WTC11 (cell line): ENCODE results near the gene ZNF672.

ENCODE experiments used
- JUN ChIP-seq: sonication (generic); formaldehyde crosslinking; IDR thresholded peaks from 2 replicates; pipeline ENCODE4 v1.8.0; 2023; ENCODE audit warnings: mild to moderate bottlenecking, missing genetic modification reagents
- RORB ChIP-seq: fragments of 250-450 bp; sonication (Bioruptor Pico); IDR thresholded peaks from 2 replicates; pipeline ENCODE4 v1.9.0; 2021; ENCODE audit warnings: mild to moderate bottlenecking
- ZNF219 ChIP-seq: sonication (generic); formaldehyde crosslinking; IDR thresholded peaks from 2 replicates; pipeline ENCODE4 v1.8.0; 2023; ENCODE audit warnings: missing genetic modification reagents, mild to moderate bottlenecking, borderline replicate concordance
- ZNF232 ChIP-seq: sonication (generic); formaldehyde crosslinking; IDR thresholded peaks from 2 replicates; pipeline ENCODE4 v1.8.0; 2022; ENCODE audit warnings: mild to moderate bottlenecking, missing genetic modification reagents
- ZNF416 ChIP-seq: fragments of 250-450 bp; sonication (Bioruptor Pico); IDR thresholded peaks from 2 replicates; pipeline ENCODE4 v1.9.0; 2021; ENCODE audit warnings: mild to moderate bottlenecking, inconsistent platforms
- TF ChIP-seq, protein P1 (sequence below): sonication (generic); formaldehyde crosslinking; IDR thresholded peaks from 2 replicates; pipeline ENCODE4 v1.8.1; 2022; ENCODE audit warnings: mild to moderate bottlenecking, moderate library complexity, missing genetic modification reagents
- TF ChIP-seq, protein P2 (sequence below): sonication (generic); formaldehyde crosslinking; IDR thresholded peaks from 2 replicates; pipeline ENCODE4 v1.8.1; 2023; ENCODE audit warnings: mild to moderate bottlenecking, moderate library complexity, missing genetic modification reagents
- TF ChIP-seq, protein P3 (sequence below): fragments of 200-600 bp; IDR thresholded peaks from 2 replicates; pipeline ENCODE4 v1.8.0; 2022; ENCODE audit warnings: antibody characterized with exemption
- TF ChIP-seq, protein P4 (sequence below): sonication (generic); formaldehyde crosslinking; IDR thresholded peaks from 2 replicates; pipeline ENCODE4 v1.8.1; 2023; ENCODE audit warnings: mild to moderate bottlenecking, missing genetic modification reagents, moderate library complexity
- TF ChIP-seq, protein P5 (sequence below): sonication (generic); formaldehyde crosslinking; IDR thresholded peaks from 2 replicates; pipeline ENCODE4 v1.8.1; 2022; ENCODE audit warnings: missing genetic modification reagents, borderline replicate concordance
- TF ChIP-seq, protein P6 (sequence below): sonication (generic); formaldehyde crosslinking; IDR thresholded peaks from 2 replicates; pipeline ENCODE4 v1.8.0; 2022; ENCODE audit warnings: mild to moderate bottlenecking, missing genetic modification reagents
- TF ChIP-seq, protein P7 (sequence below): fragments of 250-450 bp; sonication (Bioruptor Pico); IDR thresholded peaks from 2 replicates; pipeline ENCODE4 v1.9.0; 2021; ENCODE audit warnings: mild to moderate bottlenecking

DNA sequence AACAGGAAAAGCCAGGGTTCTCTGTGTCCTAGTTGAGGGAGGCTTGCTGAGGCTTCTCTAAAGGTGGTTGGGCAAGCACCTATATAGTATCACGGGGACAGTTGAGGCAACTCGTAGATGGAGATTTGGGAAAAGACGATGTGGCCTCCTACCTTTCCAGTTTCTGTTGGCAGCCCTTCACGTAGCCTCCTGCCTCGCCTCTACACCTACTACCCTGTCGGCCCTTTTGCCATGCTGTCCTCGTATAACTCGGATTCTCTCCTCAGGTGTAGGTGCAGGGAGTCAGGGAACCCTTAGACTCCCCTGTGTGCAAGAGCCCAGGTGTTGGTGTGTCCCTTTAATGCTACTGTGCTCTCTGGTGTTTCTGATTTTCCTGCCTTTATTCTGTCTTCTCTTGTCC, 10.6 kb downstream of the ZNF672 start:
- TF ChIP-seq, protein P1, sequence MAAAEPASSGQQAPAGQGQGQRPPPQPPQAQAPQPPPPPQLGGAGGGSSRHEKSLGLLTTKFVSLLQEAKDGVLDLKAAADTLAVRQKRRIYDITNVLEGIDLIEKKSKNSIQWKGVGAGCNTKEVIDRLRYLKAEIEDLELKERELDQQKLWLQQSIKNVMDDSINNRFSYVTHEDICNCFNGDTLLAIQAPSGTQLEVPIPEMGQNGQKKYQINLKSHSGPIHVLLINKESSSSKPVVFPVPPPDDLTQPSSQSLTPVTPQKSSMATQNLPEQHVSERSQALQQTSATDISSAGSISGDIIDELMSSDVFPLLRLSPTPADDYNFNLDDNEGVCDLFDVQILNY (CRISPR knock-in tag), result no peak
- TF ChIP-seq, protein P2, sequence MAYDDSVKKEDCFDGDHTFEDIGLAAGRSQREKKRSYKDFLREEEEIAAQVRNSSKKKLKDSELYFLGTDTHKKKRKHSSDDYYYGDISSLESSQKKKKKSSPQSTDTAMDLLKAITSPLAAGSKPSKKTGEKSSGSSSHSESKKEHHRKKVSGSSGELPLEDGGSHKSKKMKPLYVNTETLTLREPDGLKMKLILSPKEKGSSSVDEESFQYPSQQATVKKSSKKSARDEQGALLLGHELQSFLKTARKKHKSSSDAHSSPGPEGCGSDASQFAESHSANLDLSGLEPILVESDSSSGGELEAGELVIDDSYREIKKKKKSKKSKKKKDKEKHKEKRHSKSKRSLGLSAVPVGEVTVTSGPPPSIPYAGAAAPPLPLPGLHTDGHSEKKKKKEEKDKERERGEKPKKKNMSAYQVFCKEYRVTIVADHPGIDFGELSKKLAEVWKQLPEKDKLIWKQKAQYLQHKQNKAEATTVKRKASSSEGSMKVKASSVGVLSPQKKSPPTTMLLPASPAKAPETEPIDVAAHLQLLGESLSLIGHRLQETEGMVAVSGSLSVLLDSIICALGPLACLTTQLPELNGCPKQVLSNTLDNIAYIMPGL (CRISPR knock-in tag), result no peak
- TF ChIP-seq RORB (no peak), ZNF219 (CRISPR knock-in tag) (no peak), ZNF416 (CRISPR knock-in tag) (no peak), JUN (CRISPR knock-in tag) (no peak), ZNF232 (no peak)
- TF ChIP-seq, protein P3, sequence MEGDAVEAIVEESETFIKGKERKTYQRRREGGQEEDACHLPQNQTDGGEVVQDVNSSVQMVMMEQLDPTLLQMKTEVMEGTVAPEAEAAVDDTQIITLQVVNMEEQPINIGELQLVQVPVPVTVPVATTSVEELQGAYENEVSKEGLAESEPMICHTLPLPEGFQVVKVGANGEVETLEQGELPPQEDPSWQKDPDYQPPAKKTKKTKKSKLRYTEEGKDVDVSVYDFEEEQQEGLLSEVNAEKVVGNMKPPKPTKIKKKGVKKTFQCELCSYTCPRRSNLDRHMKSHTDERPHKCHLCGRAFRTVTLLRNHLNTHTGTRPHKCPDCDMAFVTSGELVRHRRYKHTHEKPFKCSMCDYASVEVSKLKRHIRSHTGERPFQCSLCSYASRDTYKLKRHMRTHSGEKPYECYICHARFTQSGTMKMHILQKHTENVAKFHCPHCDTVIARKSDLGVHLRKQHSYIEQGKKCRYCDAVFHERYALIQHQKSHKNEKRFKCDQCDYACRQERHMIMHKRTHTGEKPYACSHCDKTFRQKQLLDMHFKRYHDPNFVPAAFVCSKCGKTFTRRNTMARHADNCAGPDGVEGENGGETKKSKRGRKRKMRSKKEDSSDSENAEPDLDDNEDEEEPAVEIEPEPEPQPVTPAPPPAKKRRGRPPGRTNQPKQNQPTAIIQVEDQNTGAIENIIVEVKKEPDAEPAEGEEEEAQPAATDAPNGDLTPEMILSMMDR, result no peak
- TF ChIP-seq, protein P4, sequence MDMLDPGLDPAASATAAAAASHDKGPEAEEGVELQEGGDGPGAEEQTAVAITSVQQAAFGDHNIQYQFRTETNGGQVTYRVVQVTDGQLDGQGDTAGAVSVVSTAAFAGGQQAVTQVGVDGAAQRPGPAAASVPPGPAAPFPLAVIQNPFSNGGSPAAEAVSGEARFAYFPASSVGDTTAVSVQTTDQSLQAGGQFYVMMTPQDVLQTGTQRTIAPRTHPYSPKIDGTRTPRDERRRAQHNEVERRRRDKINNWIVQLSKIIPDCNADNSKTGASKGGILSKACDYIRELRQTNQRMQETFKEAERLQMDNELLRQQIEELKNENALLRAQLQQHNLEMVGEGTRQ, result no peak
- TF ChIP-seq, protein P5, sequence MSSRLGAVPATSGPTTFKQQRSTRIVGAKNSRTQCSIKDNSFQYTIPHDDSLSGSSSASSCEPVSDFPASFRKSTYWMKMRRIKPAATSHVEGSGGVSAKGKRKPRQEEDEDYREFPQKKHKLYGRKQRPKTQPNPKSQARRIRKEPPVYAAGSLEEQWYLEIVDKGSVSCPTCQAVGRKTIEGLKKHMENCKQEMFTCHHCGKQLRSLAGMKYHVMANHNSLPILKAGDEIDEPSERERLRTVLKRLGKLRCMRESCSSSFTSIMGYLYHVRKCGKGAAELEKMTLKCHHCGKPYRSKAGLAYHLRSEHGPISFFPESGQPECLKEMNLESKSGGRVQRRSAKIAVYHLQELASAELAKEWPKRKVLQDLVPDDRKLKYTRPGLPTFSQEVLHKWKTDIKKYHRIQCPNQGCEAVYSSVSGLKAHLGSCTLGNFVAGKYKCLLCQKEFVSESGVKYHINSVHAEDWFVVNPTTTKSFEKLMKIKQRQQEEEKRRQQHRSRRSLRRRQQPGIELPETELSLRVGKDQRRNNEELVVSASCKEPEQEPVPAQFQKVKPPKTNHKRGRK, result no peak
- TF ChIP-seq, protein P6, sequence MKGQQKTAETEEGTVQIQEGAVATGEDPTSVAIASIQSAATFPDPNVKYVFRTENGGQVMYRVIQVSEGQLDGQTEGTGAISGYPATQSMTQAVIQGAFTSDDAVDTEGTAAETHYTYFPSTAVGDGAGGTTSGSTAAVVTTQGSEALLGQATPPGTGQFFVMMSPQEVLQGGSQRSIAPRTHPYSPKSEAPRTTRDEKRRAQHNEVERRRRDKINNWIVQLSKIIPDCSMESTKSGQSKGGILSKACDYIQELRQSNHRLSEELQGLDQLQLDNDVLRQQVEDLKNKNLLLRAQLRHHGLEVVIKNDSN (CRISPR knock-in tag), result no peak
- TF ChIP-seq, protein P7, sequence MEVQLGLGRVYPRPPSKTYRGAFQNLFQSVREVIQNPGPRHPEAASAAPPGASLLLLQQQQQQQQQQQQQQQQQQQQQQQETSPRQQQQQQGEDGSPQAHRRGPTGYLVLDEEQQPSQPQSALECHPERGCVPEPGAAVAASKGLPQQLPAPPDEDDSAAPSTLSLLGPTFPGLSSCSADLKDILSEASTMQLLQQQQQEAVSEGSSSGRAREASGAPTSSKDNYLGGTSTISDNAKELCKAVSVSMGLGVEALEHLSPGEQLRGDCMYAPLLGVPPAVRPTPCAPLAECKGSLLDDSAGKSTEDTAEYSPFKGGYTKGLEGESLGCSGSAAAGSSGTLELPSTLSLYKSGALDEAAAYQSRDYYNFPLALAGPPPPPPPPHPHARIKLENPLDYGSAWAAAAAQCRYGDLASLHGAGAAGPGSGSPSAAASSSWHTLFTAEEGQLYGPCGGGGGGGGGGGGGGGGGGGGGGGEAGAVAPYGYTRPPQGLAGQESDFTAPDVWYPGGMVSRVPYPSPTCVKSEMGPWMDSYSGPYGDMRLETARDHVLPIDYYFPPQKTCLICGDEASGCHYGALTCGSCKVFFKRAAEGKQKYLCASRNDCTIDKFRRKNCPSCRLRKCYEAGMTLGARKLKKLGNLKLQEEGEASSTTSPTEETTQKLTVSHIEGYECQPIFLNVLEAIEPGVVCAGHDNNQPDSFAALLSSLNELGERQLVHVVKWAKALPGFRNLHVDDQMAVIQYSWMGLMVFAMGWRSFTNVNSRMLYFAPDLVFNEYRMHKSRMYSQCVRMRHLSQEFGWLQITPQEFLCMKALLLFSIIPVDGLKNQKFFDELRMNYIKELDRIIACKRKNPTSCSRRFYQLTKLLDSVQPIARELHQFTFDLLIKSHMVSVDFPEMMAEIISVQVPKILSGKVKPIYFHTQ (CRISPR knock-in tag), result no peak
